NB4 (cell line): Measurements from ENCODE around the gene SMYD3.

ENCODE experiments used
- POLR2A ChIP-seq: IDR thresholded peaks from 2 replicates; pipeline ENCODE4 v1.6.1; 2011; ENCODE audit warnings: mild to moderate bottlenecking; ENCODE audit not compliant: insufficient read length; ENCODE audit errors: extremely low read depth
- TF ChIP-seq, protein P1 (sequence below): IDR thresholded peaks from one replicate; pipeline ENCODE4 v1.5.1; 2012; ENCODE audit warnings: low read depth, low read length

DNA sequence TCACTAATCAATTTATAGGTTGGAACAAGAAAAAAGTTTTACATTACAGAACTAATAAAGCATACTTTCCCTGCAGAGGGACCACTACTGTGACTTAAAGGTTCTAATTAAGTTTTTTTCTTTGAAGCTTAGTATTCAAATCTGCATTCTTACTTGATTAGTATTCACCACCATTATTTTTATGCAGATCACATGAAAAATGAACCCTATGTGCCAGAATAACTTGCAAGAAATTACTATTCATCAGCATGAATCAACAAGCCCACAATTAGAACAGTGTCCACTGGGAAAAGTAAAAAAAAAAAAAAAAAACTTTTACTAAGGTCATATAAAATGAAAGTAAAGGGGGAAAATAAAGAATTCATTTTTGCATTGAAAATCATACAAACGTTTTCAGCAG lies 90.8 kb downstream of the SMYD3 start:
- TF ChIP-seq, protein P1, sequence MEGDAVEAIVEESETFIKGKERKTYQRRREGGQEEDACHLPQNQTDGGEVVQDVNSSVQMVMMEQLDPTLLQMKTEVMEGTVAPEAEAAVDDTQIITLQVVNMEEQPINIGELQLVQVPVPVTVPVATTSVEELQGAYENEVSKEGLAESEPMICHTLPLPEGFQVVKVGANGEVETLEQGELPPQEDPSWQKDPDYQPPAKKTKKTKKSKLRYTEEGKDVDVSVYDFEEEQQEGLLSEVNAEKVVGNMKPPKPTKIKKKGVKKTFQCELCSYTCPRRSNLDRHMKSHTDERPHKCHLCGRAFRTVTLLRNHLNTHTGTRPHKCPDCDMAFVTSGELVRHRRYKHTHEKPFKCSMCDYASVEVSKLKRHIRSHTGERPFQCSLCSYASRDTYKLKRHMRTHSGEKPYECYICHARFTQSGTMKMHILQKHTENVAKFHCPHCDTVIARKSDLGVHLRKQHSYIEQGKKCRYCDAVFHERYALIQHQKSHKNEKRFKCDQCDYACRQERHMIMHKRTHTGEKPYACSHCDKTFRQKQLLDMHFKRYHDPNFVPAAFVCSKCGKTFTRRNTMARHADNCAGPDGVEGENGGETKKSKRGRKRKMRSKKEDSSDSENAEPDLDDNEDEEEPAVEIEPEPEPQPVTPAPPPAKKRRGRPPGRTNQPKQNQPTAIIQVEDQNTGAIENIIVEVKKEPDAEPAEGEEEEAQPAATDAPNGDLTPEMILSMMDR: no peak
- TF ChIP-seq POLR2A: no peak
